Measurements from ENCODE around the gene ANKRD63. TPM values are rescaled to one million over a fixed set of nuclear protein-coding genes. Genes with fewer than 3 reads are reported as not detected.

Gene ANKRD63
- total and polyA plus RNA-seq, 8 donors = not detected

- no peaks in the 10 kb centered on the region for H3K36me3 ChIP-seq
- peaks cover 0 to 13% of the 10 kb centered on the region in 2 donors for H3K27me3 ChIP-seq
- no peak for TF ChIP-seq CTCF (IDR thresholded peaks at IDR 0.05)
- DNase-seq (no peak), ATAC-seq (no peak)
- H3K27ac ChIP-seq = no peak overlapping the region
- H3K9me3 ChIP-seq = no peaks in the 10 kb centered on the region
- H3K4me3 ChIP-seq = no peak overlapping the region
- intact Hi-C loops (cut with DNase I) = loop anchor here in 1 of 2 donors (5.0 kb wide), 1 partner anchor 226 kb away; no protein-coding TSS in a partner anchor
- peaks cover 0 to 22% of the 10 kb centered on the region in 2 donors for H3K4me1 ChIP-seq
Observed at GRCh38 chr15:40273428-40273827, 9.4 kb downstream of the ANKRD63 start.

- Histone ChIP-seq H3K4me3 (no peak overlapping the region), H3K27ac (no peak overlapping the region), H3K36me3 (no peaks in the 10 kb centered on the region), H3K4me1 (peaks cover 0 to 15% of the 10 kb centered on the region in 2 donors), H3K27me3 (peaks cover 0 to 4% of the 10 kb centered on the region in 2 donors), H3K9me3 (no peaks in the 10 kb centered on the region)
- intact Hi-C loops (cut with DNase I) = loop anchor here in 1 of 2 donors (5.0 kb wide), 1 partner anchor 225 kb away; no protein-coding TSS in a partner anchor
- TF ChIP-seq CTCF (IDR thresholded peaks at IDR 0.05) = no peak
- no peak for ATAC-seq
- DNase-seq = no peak
Observed at GRCh38 chr15:40272485-40273056, 10.3 kb downstream of the ANKRD63 start.

DNA sequence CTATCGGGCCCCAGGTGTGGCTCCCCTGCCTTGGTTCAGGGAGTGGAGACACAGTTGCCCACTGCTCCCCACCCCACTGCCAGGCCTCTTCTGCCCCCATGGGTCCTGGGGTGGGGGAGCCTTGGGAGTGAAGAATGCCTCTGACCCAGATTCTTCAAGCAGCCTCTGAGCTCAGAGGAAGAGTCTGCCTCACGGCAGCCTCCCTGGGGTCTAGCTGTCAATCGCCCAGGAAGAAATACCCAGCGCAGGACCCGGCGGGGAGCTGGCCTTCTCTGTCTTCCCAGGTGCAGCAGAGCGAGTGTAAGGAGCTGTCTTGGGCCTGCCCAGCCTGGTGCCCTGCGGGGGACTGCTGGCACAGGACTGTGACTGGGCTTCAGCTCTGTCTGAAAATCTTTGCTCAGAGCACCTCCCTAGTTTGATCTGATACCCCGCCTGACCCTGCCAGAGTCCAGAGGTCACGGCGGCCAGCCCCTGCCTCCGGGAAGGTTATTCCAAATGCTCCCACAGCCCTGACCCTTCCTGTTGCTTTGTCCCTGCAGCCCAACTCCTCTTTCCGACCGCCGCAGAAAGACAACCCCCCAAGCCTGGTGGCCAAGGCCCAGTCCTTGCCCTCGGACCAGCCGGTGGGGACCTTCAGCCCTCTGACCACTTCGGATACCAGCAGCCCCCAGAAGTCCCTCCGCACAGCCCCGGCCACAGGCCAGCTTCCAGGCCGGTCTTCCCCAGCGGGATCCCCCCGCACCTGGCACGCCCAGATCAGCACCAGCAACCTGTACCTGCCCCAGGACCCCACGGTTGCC, 11.0 kb downstream of the ANKRD63 start:
- no peak for TF ChIP-seq CTCF (IDR thresholded peaks at IDR 0.05)
- no peak overlapping the region for H3K4me3 ChIP-seq
- H3K36me3 ChIP-seq = no peaks in the 10 kb centered on the region
- ATAC-seq (no peak), DNase-seq (no peak)
- H3K4me1 ChIP-seq = peaks cover under 1 to 8% of the 10 kb centered on the region in 2 donors
- H3K9me3 ChIP-seq = no peaks in the 10 kb centered on the region
- H3K27me3 ChIP-seq = no peaks in the 10 kb centered on the region
- H3K27ac ChIP-seq = no peak overlapping the region
- intact Hi-C loops (cut with DNase I) = loop anchor here in 1 of 2 donors (5.0 kb wide), 1 partner anchor 225 kb away; no protein-coding TSS in a partner anchor

DNA sequence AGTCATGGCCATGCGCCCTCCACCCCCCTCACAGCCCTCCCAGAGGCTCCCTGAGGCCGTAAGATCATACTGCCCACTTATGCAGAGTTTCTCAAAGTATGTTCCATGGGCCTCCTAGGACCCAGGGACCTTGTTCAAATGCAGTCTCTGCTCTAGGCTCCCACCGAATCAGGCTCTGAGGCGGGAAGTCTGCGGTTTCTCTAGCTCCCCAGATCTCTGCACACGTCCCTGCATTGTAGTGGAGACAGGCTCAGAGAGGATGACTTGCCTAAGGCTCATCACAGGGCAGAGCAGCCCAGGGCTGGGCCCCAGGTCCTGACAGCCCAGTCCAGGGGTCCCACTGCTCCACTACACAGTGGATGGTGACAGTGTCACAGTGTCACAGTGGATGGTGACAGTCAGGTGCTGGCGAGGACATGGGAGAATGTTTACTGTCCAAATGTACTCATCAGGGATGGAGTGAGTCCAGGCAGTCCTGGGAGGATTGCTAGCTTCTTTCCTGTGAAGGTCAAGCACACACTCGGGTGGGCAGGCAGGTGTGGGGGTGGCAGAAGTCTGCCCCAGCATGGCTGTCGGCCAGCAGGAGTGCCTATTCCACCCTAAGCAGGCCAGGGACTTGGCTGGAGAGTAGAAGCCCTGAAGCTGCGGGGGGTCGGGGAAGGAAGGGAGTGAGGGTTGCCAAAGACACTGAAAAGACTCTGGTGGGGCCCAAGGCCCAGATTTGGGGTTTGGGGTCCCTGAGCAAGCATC, 12.4 kb downstream of the ANKRD63 start:
- Histone ChIP-seq H3K4me1 (peaks cover 3 to 5% of the 10 kb centered on the region in 2 donors), H3K4me3 (no peak overlapping the region), H3K36me3 (no peaks in the 10 kb centered on the region), H3K27ac (no peak overlapping the region), H3K9me3 (no peaks in the 10 kb centered on the region), H3K27me3 (no peaks in the 10 kb centered on the region)
- ATAC-seq = no peak
- DNase-seq = no peak
- no peak for TF ChIP-seq CTCF (IDR thresholded peaks at IDR 0.05)
- intact Hi-C loops (cut with DNase I) = loop anchor here in 1 of 2 donors (5.0 kb wide), 1 partner anchor 223 kb away; no protein-coding TSS in a partner anchor

All from left lung (tissue), 10 donors.